ENCODE results near the gene PSAT1.

GRCh38 chr9:78291240-78291925 is 5.5 kb upstream of the PSAT1 start:
- no peak for TF ChIP-seq CTCF (IDR thresholded peaks at IDR 0.05)
- TF ChIP-seq POLR2A (IDR thresholded peaks at IDR 0.05): no peak

All from thyroid gland (tissue), 4 donors.